Calu3 (cell line): Measurements from ENCODE around the gene CTDP1. TPM values are rescaled to one million over a fixed set of nuclear protein-coding genes. Genes with fewer than 3 reads are reported as not detected.

Experiments used
- BruUV-seq: library from RNA; stranded (reverse); fragments of 400-500 nt; replicated peaks from 2 replicates; lab custom pipeline; 2021; lab: Mats Ljungman, UMichigan
- CTCF ChIA-PET: fragments of 300-600 bp; sonication (Branson Sonifier 250); formaldehyde crosslinking; loops from one replicate; lab custom pipeline; 2022; ENCODE audit warnings: antibody characterized with exemption; lab: Charles Lee
- DNase-seq: peaks from one replicate; pipeline ENCODE4 v3.0.0; 2022
- H3K27ac Mint-ChIP-seq: one replicate; pipeline ENCODE4 v1.8.0; 2022; ENCODE audit warnings: mixed read lengths; ENCODE audit not compliant: unreplicated experiment
- H3K27me3 Mint-ChIP-seq: one replicate; pipeline ENCODE4 v1.8.0; 2022; ENCODE audit warnings: mixed read lengths; ENCODE audit not compliant: unreplicated experiment
- H3K36me3 Mint-ChIP-seq: one replicate; pipeline ENCODE4 v1.8.0; 2022; ENCODE audit warnings: mild to moderate bottlenecking, moderate library complexity, mixed read lengths; ENCODE audit not compliant: insufficient read depth, unreplicated experiment
- H3K4me1 Mint-ChIP-seq: one replicate; pipeline ENCODE4 v1.8.0; 2022; ENCODE audit warnings: mild to moderate bottlenecking, low read depth, mixed read lengths; ENCODE audit not compliant: unreplicated experiment
- H3K4me3 Mint-ChIP-seq: one replicate; pipeline ENCODE4 v1.8.0; 2022; ENCODE audit warnings: mild to moderate bottlenecking, low read depth, moderate library complexity, mixed read lengths; ENCODE audit not compliant: unreplicated experiment
- H3K9me3 Mint-ChIP-seq: one replicate; pipeline ENCODE4 v1.8.0; 2022; ENCODE audit warnings: low read depth, mixed read lengths; ENCODE audit not compliant: unreplicated experiment
- CTCF ChIP-seq: fragments of 200-600 bp; IDR thresholded peaks from one replicate; pipeline ENCODE4 v1.8.0; 2022; ENCODE audit warnings: antibody characterized with exemption; ENCODE audit not compliant: unreplicated experiment
- intact Hi-C: fragments of 100-400 bp; cut with micrococcal nuclease; formaldehyde crosslinking; loops from one replicate; pipeline ENCODE4 v1.10.0; 2022; ENCODE audit not compliant: unreplicated experiment
- total RNA-seq: library from RNA; stranded (reverse); gene quantifications from 2 replicates; pipeline ENCODE4 v1.2.3, GENCODE V29; 2022

The CTDP1 gene
- total RNA-seq, 1 experiment from 2014 or later = 15.6 TPM

DNA sequence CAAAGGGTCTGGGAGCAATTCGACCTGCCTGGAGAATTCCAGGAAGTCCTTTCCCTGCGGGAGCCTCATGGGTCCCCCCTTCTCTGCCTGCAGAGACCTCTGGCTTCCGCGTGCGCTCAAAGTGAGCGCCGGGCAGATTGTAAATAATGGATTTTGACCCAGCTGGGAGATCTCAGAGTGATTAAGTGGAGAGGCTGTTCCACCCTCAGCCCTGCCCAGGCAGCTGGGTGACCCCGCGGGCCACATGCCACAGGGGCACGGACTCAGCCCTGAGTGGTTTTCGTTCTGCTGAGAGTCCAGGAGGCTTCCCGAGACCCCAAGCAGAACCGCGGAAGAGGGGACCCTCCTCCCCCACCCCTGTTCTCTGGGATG is 119.4 kb downstream of the CTDP1 start:
- Mint-ChIP-seq H3K27ac (no peak overlapping the region), H3K4me3 (no peak overlapping the region), H3K36me3 (peaks cover 5% of the 10 kb centered on the region), H3K4me1 (no peaks in the 10 kb centered on the region), H3K9me3 (peaks cover 13% of the 10 kb centered on the region), H3K27me3 (peaks cover 28% of the 10 kb centered on the region)
- intact Hi-C loops = no loop called here
- BruUV-seq = no TSS peak
- DNase-seq = no peak
- CTCF ChIA-PET = no interaction called here
- TF ChIP-seq CTCF = no peak

GRCh38 chr18:79799619-79800370 is 120.2 kb downstream of the CTDP1 start:
- H3K27ac Mint-ChIP-seq = no peak overlapping the region
- H3K4me3 Mint-ChIP-seq = no peak overlapping the region
- no TSS peak for BruUV-seq
- intact Hi-C loops = no loop called here
- DNase-seq = no peak
- TF ChIP-seq CTCF = no peak
- H3K9me3 Mint-ChIP-seq = peaks cover 9% of the 10 kb centered on the region
- peaks cover 4% of the 10 kb centered on the region for H3K36me3 Mint-ChIP-seq
- peaks cover 20% of the 10 kb centered on the region for H3K27me3 Mint-ChIP-seq
- CTCF ChIA-PET = no interaction called here
- no peaks in the 10 kb centered on the region for H3K4me1 Mint-ChIP-seq

DNA sequence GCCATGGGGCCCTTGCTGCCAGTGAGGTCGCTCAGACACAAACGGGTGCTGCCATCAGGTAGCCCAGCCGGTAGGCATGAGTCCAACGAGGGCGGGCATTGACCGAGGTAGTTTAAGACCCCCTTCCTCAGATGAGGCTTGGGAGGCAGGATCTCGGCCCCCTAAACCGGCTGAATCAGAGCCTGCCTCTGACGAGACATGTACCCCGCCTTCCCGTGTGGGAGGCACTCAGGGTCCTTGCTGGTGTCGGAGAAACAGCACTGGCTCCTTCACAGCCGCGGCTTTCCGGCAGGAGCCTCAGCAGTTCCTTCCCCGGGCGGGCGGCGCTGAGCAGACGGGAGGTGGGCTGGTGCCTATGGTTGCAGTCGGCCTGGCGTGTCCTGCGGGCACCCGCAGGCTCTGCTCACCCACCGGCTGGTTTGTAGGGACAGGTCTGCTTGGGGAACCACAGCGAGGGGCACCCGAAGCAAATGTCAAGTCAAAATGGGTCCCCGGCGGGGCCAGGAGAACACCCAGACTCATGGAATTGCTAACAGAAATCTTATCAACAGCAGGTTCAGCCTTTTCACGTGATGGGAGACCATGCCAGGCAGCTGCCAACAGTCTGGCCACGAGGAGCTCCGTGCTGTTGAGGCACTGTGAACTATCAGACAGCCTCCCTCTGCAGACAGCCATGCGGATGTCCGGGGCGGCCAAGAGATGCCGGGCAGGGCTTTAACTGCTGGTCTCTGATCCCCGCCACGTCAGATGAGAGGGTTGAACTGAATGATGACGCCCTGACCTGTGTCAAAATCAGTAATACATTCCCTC is 121.0 kb downstream of the CTDP1 start:
- Mint-ChIP-seq H3K9me3 (peaks cover 4% of the 10 kb centered on the region), H3K4me3 (no peak overlapping the region), H3K27ac (no peak overlapping the region), H3K27me3 (peaks cover 14% of the 10 kb centered on the region), H3K36me3 (no peaks in the 10 kb centered on the region), H3K4me1 (no peaks in the 10 kb centered on the region)
- CTCF ChIA-PET = no interaction called here
- intact Hi-C loops = no loop called here
- DNase-seq = no peak
- no peak for TF ChIP-seq CTCF
- BruUV-seq = no TSS peak

GRCh38 chr18:79801217-79801616 is 121.6 kb downstream of the CTDP1 start:
- H3K4me3 Mint-ChIP-seq = no peak overlapping the region
- peaks cover 4% of the 10 kb centered on the region for H3K9me3 Mint-ChIP-seq
- H3K4me1 Mint-ChIP-seq = no peaks in the 10 kb centered on the region
- intact Hi-C loops = no loop called here
- TF ChIP-seq CTCF = no peak
- H3K27ac Mint-ChIP-seq = no peak overlapping the region
- no TSS peak for BruUV-seq
- DNase-seq = no peak
- peaks cover 14% of the 10 kb centered on the region for H3K27me3 Mint-ChIP-seq
- H3K36me3 Mint-ChIP-seq = no peaks in the 10 kb centered on the region
- CTCF ChIA-PET = no interaction called here
